ENCODE data around the gene PAQR6. TPM values are rescaled to one million over a fixed set of nuclear protein-coding genes. Genes with fewer than 3 reads are reported as not detected.
A peak's percentile ranks its signal among the peaks of the same experiment; 100 is the strongest.

Gene PAQR6
- total RNA-seq, 1 donor from 2014 or later, result 10.8 TPM

- no peak for DNase-seq
- TF ChIP-seq CTCF (IDR thresholded peaks at IDR 0.05; ENCODE audit: partially characterized antibody, unreplicated experiment), result no peak
- Mint-ChIP-seq H3K4me3 (ENCODE audit: unreplicated experiment) (peak overlapping the region; percentile 97), H3K9me3 (ENCODE audit: unreplicated experiment) (peaks cover 17% of the 10 kb centered on the region), H3K36me3 (ENCODE audit: unreplicated experiment) (no peaks in the 10 kb centered on the region), H3K4me1 (ENCODE audit: low read depth, unreplicated experiment) (peaks cover 18% of the 10 kb centered on the region), H3K27me3 (ENCODE audit: unreplicated experiment) (peaks cover 3% of the 10 kb centered on the region), H3K27ac (ENCODE audit: unreplicated experiment) (no peak overlapping the region)
These were observed 33.4 kb upstream of the PAQR6 start for GRCh38 chr1:156281281-156281680.

GRCh38 chr1:156279837-156280236, 32.0 kb upstream of the PAQR6 start:
- Mint-ChIP-seq H3K36me3 (ENCODE audit: unreplicated experiment) (no peaks in the 10 kb centered on the region), H3K4me1 (ENCODE audit: low read depth, unreplicated experiment) (peaks cover 18% of the 10 kb centered on the region), H3K27ac (ENCODE audit: unreplicated experiment) (no peak overlapping the region), H3K9me3 (ENCODE audit: unreplicated experiment) (peaks cover 17% of the 10 kb centered on the region), H3K27me3 (ENCODE audit: unreplicated experiment) (peaks cover 2% of the 10 kb centered on the region), H3K4me3 (ENCODE audit: unreplicated experiment) (no peak overlapping the region)
- no peak for DNase-seq
- no peak for TF ChIP-seq CTCF (IDR thresholded peaks at IDR 0.05; ENCODE audit: partially characterized antibody, unreplicated experiment)

GRCh38 chr1:156276966-156277381, 29.1 kb upstream of the PAQR6 start:
- H3K4me3 Mint-ChIP-seq (ENCODE audit: unreplicated experiment), result no peak overlapping the region
- peaks cover 4% of the 10 kb centered on the region for H3K36me3 Mint-ChIP-seq (ENCODE audit: unreplicated experiment)
- H3K27ac Mint-ChIP-seq (ENCODE audit: unreplicated experiment), result no peak overlapping the region
- TF ChIP-seq CTCF (IDR thresholded peaks at IDR 0.05; ENCODE audit: partially characterized antibody, unreplicated experiment), result no peak
- peaks cover 11% of the 10 kb centered on the region for H3K4me1 Mint-ChIP-seq (ENCODE audit: low read depth, unreplicated experiment)
- peaks cover under 1% of the 10 kb centered on the region for H3K27me3 Mint-ChIP-seq (ENCODE audit: unreplicated experiment)
- DNase-seq, result no peak
- peaks cover 2% of the 10 kb centered on the region for H3K9me3 Mint-ChIP-seq (ENCODE audit: unreplicated experiment)

GRCh38 chr1:156276532-156276931, 28.7 kb upstream of the PAQR6 start:
- no peak for DNase-seq
- peaks cover 3% of the 10 kb centered on the region for H3K27me3 Mint-ChIP-seq (ENCODE audit: unreplicated experiment)
- H3K4me1 Mint-ChIP-seq (ENCODE audit: low read depth, unreplicated experiment), result peaks cover 6% of the 10 kb centered on the region
- H3K4me3 Mint-ChIP-seq (ENCODE audit: unreplicated experiment), result no peak overlapping the region
- peaks cover 2% of the 10 kb centered on the region for H3K9me3 Mint-ChIP-seq (ENCODE audit: unreplicated experiment)
- no peak overlapping the region for H3K27ac Mint-ChIP-seq (ENCODE audit: unreplicated experiment)
- peaks cover 4% of the 10 kb centered on the region for H3K36me3 Mint-ChIP-seq (ENCODE audit: unreplicated experiment)
- no peak for TF ChIP-seq CTCF (IDR thresholded peaks at IDR 0.05; ENCODE audit: partially characterized antibody, unreplicated experiment)

GRCh38 chr1:156270314-156270713, 22.5 kb upstream of the PAQR6 start:
- Mint-ChIP-seq H3K4me3 (ENCODE audit: unreplicated experiment) (no peak overlapping the region), H3K27me3 (ENCODE audit: unreplicated experiment) (peaks cover 3% of the 10 kb centered on the region), H3K9me3 (ENCODE audit: unreplicated experiment) (peaks cover 2% of the 10 kb centered on the region), H3K27ac (ENCODE audit: unreplicated experiment) (no peak overlapping the region), H3K4me1 (ENCODE audit: low read depth, unreplicated experiment) (no peaks in the 10 kb centered on the region), H3K36me3 (ENCODE audit: unreplicated experiment) (peaks cover 11% of the 10 kb centered on the region)
- no peak for TF ChIP-seq CTCF (IDR thresholded peaks at IDR 0.05; ENCODE audit: partially characterized antibody, unreplicated experiment)
- DNase-seq, result no peak
